ENCODE data around the gene MRPL23. TPM values are rescaled to one million over a fixed set of nuclear protein-coding genes. Genes with fewer than 3 reads are reported as not detected.

Gene MRPL23
- 163 and 190 TPM in 2 replicates for total RNA-seq

DNA sequence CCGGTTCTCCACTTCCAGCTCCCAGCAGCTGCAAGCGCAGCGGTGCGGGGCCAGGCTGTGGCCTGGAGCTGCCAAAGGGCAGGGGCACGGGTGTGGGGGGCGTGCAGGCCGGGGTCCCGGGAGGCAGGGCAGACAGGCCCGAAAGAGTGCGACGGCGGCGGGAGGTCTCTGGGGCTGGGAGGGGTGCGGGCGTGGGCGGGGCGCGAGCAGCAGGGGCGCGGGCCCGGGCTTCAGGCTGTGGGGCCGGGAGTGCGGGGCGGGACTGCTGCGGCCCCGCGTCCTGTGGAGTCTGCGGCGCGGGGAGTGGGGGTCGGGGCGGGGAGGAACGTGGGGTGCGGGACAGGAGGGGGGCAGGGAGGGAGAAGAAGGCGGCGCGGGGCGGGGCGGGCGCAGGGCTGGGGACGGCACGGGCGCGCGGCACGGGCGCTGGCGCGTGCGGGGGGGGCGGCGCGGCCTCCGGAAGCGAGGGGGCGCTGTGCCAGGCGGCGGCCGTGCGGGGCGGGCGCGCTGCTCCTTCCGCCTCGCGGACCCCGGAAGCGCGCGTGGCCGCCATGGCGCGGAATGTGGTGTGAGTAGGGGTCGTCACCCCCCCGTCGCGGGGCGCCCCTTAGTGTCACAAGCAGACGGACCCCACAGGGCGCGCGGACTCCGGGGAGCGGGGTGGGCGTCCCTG lies at the start of gene MRPL23:
TSS of gene MRPL23 (plus strand) at position 521 of the 673 bp plus-strand sequence. CDS start at position 552, 31 bp downstream.
- Histone ChIP-seq H3K4me3 (ENCODE audit: low read depth, low read length) (no peak within 1 kb of the TSS), H3K36me3 (ENCODE audit: control insufficient read depth, insufficient read depth, low read length) (no peaks in the 10 kb centered on the region), H3K27me3 (ENCODE audit: control insufficient read depth, insufficient read depth, low read length) (no peaks in the 10 kb centered on the region)
- no peak for DNase-seq (ENCODE audit: low read depth)
- TF ChIP-seq, protein P1, sequence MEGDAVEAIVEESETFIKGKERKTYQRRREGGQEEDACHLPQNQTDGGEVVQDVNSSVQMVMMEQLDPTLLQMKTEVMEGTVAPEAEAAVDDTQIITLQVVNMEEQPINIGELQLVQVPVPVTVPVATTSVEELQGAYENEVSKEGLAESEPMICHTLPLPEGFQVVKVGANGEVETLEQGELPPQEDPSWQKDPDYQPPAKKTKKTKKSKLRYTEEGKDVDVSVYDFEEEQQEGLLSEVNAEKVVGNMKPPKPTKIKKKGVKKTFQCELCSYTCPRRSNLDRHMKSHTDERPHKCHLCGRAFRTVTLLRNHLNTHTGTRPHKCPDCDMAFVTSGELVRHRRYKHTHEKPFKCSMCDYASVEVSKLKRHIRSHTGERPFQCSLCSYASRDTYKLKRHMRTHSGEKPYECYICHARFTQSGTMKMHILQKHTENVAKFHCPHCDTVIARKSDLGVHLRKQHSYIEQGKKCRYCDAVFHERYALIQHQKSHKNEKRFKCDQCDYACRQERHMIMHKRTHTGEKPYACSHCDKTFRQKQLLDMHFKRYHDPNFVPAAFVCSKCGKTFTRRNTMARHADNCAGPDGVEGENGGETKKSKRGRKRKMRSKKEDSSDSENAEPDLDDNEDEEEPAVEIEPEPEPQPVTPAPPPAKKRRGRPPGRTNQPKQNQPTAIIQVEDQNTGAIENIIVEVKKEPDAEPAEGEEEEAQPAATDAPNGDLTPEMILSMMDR (IDR thresholded peaks at IDR 0.05; ENCODE audit: insufficient read depth, low read length, poor library complexity, severe bottlenecking), result no peak

- TF ChIP-seq, protein P1 (IDR thresholded peaks at IDR 0.05; ENCODE audit: insufficient read depth, low read length, poor library complexity, severe bottlenecking), result no peak
- no peaks in the 10 kb centered on the region for H3K36me3 ChIP-seq (ENCODE audit: control insufficient read depth, insufficient read depth, low read length)
- no peak overlapping the region for H3K4me3 ChIP-seq (ENCODE audit: low read depth, low read length)
- peaks cover 19% of the 10 kb centered on the region for H3K27me3 ChIP-seq (ENCODE audit: control insufficient read depth, insufficient read depth, low read length)
- DNase-seq (ENCODE audit: low read depth), result no peak
Measured at GRCh38 chr11:1899090-1899489, 48.0 kb upstream of the MRPL23 start.

DNA sequence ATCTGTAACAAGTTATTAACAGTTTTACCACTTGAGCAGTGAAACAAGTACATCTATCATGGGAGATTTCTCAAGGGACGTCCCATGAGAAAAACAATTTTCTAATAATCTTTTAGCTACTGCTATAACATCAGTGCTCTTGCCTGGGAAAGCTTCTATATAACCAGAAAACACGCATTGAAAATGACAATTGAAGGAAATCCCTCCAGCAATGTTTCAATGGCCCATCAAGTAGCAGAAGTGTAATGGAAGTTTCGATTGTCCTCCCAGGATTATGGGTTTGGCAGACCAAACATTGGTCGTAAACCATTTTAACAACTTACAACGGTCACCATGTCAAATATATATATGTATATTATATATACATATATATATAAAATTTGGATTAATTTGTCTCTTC lies 47.4 kb upstream of the MRPL23 start:
- DNase-seq (ENCODE audit: low read depth), result no peak
- Histone ChIP-seq H3K36me3 (ENCODE audit: control insufficient read depth, insufficient read depth, low read length) (no peaks in the 10 kb centered on the region), H3K4me3 (ENCODE audit: low read depth, low read length) (no peak overlapping the region), H3K27me3 (ENCODE audit: control insufficient read depth, insufficient read depth, low read length) (peaks cover 19% of the 10 kb centered on the region)
- TF ChIP-seq, protein P1 (IDR thresholded peaks at IDR 0.05; ENCODE audit: insufficient read depth, low read length, poor library complexity, severe bottlenecking), result no peak

DNA sequence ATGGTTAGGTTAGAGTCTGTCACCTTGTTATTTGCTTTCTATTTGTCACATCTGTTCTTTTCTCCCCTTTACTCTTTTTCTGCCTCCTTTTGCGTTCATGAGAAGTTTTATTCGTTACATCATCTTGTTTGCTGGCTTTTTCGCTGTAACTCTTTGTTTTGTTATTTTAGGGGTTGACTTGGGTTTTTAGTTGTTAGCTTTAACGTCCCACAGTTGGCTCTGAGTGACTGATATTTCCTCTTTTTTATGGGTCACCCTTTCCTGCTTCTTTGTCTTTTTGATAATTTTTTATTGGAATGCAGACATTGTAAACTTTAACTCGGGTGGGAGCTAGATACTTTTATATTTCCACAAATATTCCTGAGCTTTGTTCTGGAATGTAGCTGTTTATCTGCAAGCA lies 41.0 kb upstream of the MRPL23 start:
- TF ChIP-seq, protein P1 (IDR thresholded peaks at IDR 0.05; ENCODE audit: insufficient read depth, low read length, poor library complexity, severe bottlenecking), result no peak
- no peak overlapping the region for H3K4me3 ChIP-seq (ENCODE audit: low read depth, low read length)
- H3K27me3 ChIP-seq (ENCODE audit: control insufficient read depth, insufficient read depth, low read length), result peaks cover 5% of the 10 kb centered on the region
- no peaks in the 10 kb centered on the region for H3K36me3 ChIP-seq (ENCODE audit: control insufficient read depth, insufficient read depth, low read length)
- DNase-seq (ENCODE audit: low read depth), result no peak

DNA sequence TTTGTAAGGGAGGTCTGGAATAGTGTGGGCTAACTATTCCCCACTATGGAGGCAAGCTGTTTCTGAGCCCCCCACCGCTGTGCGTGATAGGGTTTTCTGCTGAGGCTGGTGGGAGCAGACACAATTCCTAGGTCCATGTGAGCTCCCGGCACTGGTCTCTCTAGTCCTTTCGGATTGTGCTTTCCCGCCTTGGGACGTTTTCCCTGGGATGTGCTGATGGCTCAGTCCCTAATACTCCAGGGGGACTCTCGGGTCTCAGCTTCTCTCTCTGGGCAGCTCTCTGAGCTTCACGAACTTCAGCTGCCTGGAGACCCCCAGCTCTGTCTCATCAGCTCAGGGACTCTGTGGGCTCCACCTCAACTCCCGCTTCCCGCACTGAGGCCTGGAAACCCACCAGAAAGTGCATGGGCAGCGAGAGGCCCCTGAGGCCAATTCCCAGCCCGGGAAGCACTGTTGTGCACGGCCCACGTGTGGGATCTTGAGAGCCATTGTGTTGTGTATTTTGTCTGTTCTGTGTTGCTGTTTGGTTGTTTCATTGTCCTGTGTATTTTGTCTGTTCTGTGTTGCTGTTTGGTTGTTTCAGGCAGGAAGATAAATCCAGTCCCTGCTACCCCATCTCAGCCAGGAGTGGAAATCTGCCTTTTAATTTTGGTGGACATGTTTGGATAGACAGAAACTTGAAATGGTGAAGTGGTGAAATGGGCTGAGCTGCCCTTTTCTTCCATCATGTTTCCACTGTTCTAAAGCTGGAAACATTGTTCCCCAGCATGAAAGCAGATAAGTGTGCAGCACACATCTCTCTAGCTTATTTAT lies 40.3 kb upstream of the MRPL23 start:
- no peak overlapping the region for H3K4me3 ChIP-seq (ENCODE audit: low read depth, low read length)
- TF ChIP-seq, protein P1 (IDR thresholded peaks at IDR 0.05; ENCODE audit: insufficient read depth, low read length, poor library complexity, severe bottlenecking), result no peak
- no peaks in the 10 kb centered on the region for H3K36me3 ChIP-seq (ENCODE audit: control insufficient read depth, insufficient read depth, low read length)
- DNase-seq (ENCODE audit: low read depth), result no peak
- peaks cover 5% of the 10 kb centered on the region for H3K27me3 ChIP-seq (ENCODE audit: control insufficient read depth, insufficient read depth, low read length)

Measured in kidney epithelial cell (primary cell).